GM23338 (cell line): ENCODE results near the gene ADAMTS14. TPM values are rescaled to one million over a fixed set of nuclear protein-coding genes. Genes with fewer than 3 reads are reported as not detected.

Experiments used
- ATAC-seq: fragments of 200-7000 bp; cut with Tn5 transposase; 3 replicates; pipeline ENCODE4 v1.9.1; 2020
- DNase-seq: peaks from one replicate; pipeline ENCODE4 v3.0.0-alpha.2; 2015; ENCODE audit warnings: low spot score
- H2AFZ ChIP-seq: fragments of 200-600 bp; sonication (generic); 2 replicates; pipeline ENCODE4 v1.8.0; 2016; ENCODE audit warnings: antibody characterized with exemption, mild to moderate bottlenecking, moderate library complexity
- H3F3A ChIP-seq: fragments of 200-600 bp; sonication (generic); replicated peaks from 2 replicates; pipeline ENCODE4 v1.8.0; 2017; ENCODE audit warnings: antibody characterized with exemption, mixed run types, low read depth
- H3K27ac ChIP-seq: fragments of 200-600 bp; sonication (generic); 2 replicates; pipeline ENCODE4 v1.6.1; 2016; ENCODE audit warnings: low read depth
- H3K27me3 ChIP-seq: fragments of 200-600 bp; sonication (generic); 2 replicates; pipeline ENCODE4 v1.8.0; 2016; ENCODE audit warnings: mild to moderate bottlenecking, mixed run types, moderate library complexity; ENCODE audit not compliant: insufficient read depth
- H3K36me3 ChIP-seq: fragments of 200-600 bp; sonication (generic); 2 replicates; pipeline ENCODE4 v1.8.0; 2016; ENCODE audit warnings: mild to moderate bottlenecking; ENCODE audit not compliant: insufficient read depth
- H3K4me1 ChIP-seq: fragments of 200-600 bp; sonication (generic); 2 replicates; pipeline ENCODE4 v1.8.0; 2016; ENCODE audit warnings: mild to moderate bottlenecking, moderate library complexity; ENCODE audit not compliant: insufficient read depth
- H3K4me2 ChIP-seq: fragments of 200-600 bp; sonication (generic); 2 replicates; pipeline ENCODE4 v1.7.1; 2017; ENCODE audit warnings: mixed run types
- H3K4me3 ChIP-seq: fragments of 200-600 bp; sonication (generic); 2 replicates; pipeline ENCODE4 v1.6.1; 2016; ENCODE audit warnings: mixed run types
- H3K79me2 ChIP-seq: fragments of 200-600 bp; sonication (generic); replicated peaks from 2 replicates; pipeline ENCODE4 v1.8.0; 2017; ENCODE audit warnings: mild to moderate bottlenecking; ENCODE audit not compliant: insufficient read depth
- H3K9me2 ChIP-seq: fragments of 200-600 bp; sonication (generic); 2 replicates; pipeline ENCODE4 v1.8.0; 2017; ENCODE audit not compliant: insufficient read depth
- H4K20me1 ChIP-seq: fragments of 200-600 bp; sonication (generic); replicated peaks from 2 replicates; pipeline ENCODE4 v1.8.0; 2017; ENCODE audit warnings: mild to moderate bottlenecking; ENCODE audit not compliant: insufficient read depth
- H3K27ac Mint-ChIP-seq: 2 replicates; pipeline ENCODE4 v1.8.0; 2020; ENCODE audit warnings: inconsistent platforms, mild to moderate bottlenecking, moderate library complexity, mixed read lengths
- H3K27me3 Mint-ChIP-seq: 3 replicates; pipeline ENCODE4 v1.8.0; 2022; ENCODE audit warnings: low read depth, mild to moderate bottlenecking, moderate library complexity, mixed read lengths, inconsistent platforms; ENCODE audit not compliant: insufficient read depth, poor library complexity
- H3K36me3 Mint-ChIP-seq: 3 replicates; pipeline ENCODE4 v1.8.0; 2021; ENCODE audit warnings: low read depth, mild to moderate bottlenecking, inconsistent platforms, moderate library complexity, mixed read lengths
- H3K4me1 Mint-ChIP-seq: 3 replicates; pipeline ENCODE4 v1.8.0; 2020; ENCODE audit warnings: mild to moderate bottlenecking, inconsistent platforms, mixed read lengths
- H3K4me3 Mint-ChIP-seq: 3 replicates; pipeline ENCODE4 v1.8.0; 2021; ENCODE audit warnings: moderate library complexity, mild to moderate bottlenecking, inconsistent platforms, mixed read lengths
- H3K9me3 Mint-ChIP-seq: 3 replicates; pipeline ENCODE4 v1.8.0; 2020; ENCODE audit warnings: moderate library complexity, mild to moderate bottlenecking, inconsistent platforms, mixed read lengths
- CREB1 ChIP-seq: fragments of 250-450 bp; sonication (Bioruptor Pico); IDR thresholded peaks from 2 replicates; pipeline ENCODE4 v1.5.0; 2020; ENCODE audit warnings: low read depth, mild to moderate bottlenecking, moderate library complexity
- EZH2 ChIP-seq: fragments of 200-600 bp; sonication (generic); IDR thresholded peaks from one replicate; pipeline ENCODE4 v1.8.0; 2017; ENCODE audit warnings: antibody characterized with exemption, mild to moderate bottlenecking, low read depth; ENCODE audit not compliant: unreplicated experiment
- EZH2phosphoT487 ChIP-seq: fragments of 200-600 bp; sonication (generic); IDR thresholded peaks from one replicate; pipeline ENCODE4 v1.8.1; 2018; ENCODE audit warnings: antibody characterized with exemption; ENCODE audit not compliant: unreplicated experiment
- JUNB ChIP-seq: IDR thresholded peaks from one replicate; pipeline ENCODE4 v1.6.1; 2016; ENCODE audit warnings: antibody characterized with exemption; ENCODE audit not compliant: unreplicated experiment
- NANOG ChIP-seq: IDR thresholded peaks from 2 replicates; pipeline ENCODE4 v1.6.1; 2016; ENCODE audit warnings: antibody characterized with exemption, borderline replicate concordance
- POLR2AphosphoS5 ChIP-seq: IDR thresholded peaks from 2 replicates; pipeline ENCODE4 v1.6.1; 2016; ENCODE audit warnings: antibody characterized with exemption, low read depth
- STAT1 ChIP-seq: IDR thresholded peaks from one replicate; pipeline ENCODE4 v1.6.1; 2016; ENCODE audit warnings: antibody characterized with exemption; ENCODE audit not compliant: unreplicated experiment
- ZNF114 ChIP-seq: fragments of 250-450 bp; sonication (Bioruptor Pico); IDR thresholded peaks from 2 replicates; pipeline ENCODE4 v1.5.0; 2020; ENCODE audit warnings: mild to moderate bottlenecking, moderate library complexity
- ZNF331 ChIP-seq: fragments of 250-450 bp; sonication (Bioruptor Pico); IDR thresholded peaks from 2 replicates; pipeline ENCODE4 v1.5.0; 2020; ENCODE audit warnings: low read depth, mild to moderate bottlenecking, moderate library complexity
- polyA plus RNA-seq: library from polyadenylated mRNA; unstranded; fragments of >200 nt; fragmentation: Nextera tagmentation; extraction: Ambion mirVana; gene quantifications from 2 replicates; pipeline ENCODE4 v1.2.1, GENCODE V29; 2016
- total RNA-seq: library from RNA; depleted of rRNA; stranded (reverse); fragments of >200 nt; shearing (Covaris generic); gene quantifications from 2 replicates; pipeline ENCODE4 v1.2.3, GENCODE V29; 2014
- TF ChIP-seq, protein P1 (sequence below): IDR thresholded peaks from 2 replicates; pipeline ENCODE4 v1.6.1; 2016; ENCODE audit warnings: antibody characterized with exemption
- TF ChIP-seq, protein P2 (sequence below): IDR thresholded peaks from one replicate; pipeline ENCODE4 v1.6.1; 2018; ENCODE audit warnings: antibody characterized with exemption; ENCODE audit not compliant: unreplicated experiment
- TF ChIP-seq, protein P3 (sequence below), 2 experiments: fragments of 200-600 bp in 1 of 2; sonication (generic) in 1 of 2; conservative IDR thresholded peaks; 2 replicates each; pipeline versions ENCODE4 v1.5.1 to v1.6.1; 2016 to 2017; ENCODE audit warnings: antibody characterized with exemption in 2 of 2, low read depth in 2 of 2, mild to moderate bottlenecking in 2 of 2, moderate library complexity in 1 of 2
- TF ChIP-seq, protein P4 (sequence below): fragments of 250-450 bp; sonication (Bioruptor Pico); IDR thresholded peaks from 2 replicates; pipeline ENCODE4 v1.5.0; 2020; ENCODE audit warnings: mild to moderate bottlenecking, moderate library complexity

Gene ADAMTS14
- total and polyA plus RNA-seq, 2 experiments from 2014 or later, result 1.9 to 2.1 TPM

DNA sequence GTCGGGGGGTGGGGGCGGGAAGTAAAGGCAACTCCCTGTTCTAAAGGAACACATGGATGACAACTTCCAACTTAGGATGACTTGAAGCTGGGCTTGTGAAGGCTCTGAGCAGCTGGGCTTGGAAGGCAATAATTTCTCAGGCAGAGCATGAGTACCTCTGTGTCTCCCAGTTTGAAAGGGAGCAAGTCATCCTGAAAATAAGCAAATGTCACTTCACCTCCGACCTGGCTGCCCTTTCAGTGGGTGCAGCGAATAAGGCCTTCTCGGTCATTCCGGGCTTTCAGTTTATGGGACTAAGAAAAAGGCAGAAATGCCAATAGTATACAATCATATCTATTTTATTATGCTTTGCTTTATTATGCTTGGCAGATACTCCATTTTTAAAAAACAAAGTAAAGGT lies 15.3 kb upstream of the ADAMTS14 start:
- Histone ChIP-seq H3K4me3 (no peak overlapping the region), H3K4me1 (no peaks in the 10 kb centered on the region), H3K4me2 (no peak overlapping the region), H3F3A (no peaks in the 10 kb centered on the region), H3K27me3 (no peaks in the 10 kb centered on the region), H3K79me2 (no peaks in the 10 kb centered on the region), H4K20me1 (no peaks in the 10 kb centered on the region), H3K36me3 (0 out of 2 replicates have a peak, but pooled peaks cover 1% of the 10 kb centered on the region), H2AFZ (no peak overlapping the region), H3K9me2 (0 out of 2 replicates have a peak, but pooled peaks cover 4% of the 10 kb centered on the region), H3K27ac (no peak overlapping the region)
- DNase-seq (no peak), ATAC-seq (no peak)
- Mint-ChIP-seq H3K27me3 (peaks cover 5% of the 10 kb centered on the region), H3K9me3 (peaks cover 25% of the 10 kb centered on the region), H3K27ac (no peak overlapping the region), H3K4me1 (peaks cover 3% of the 10 kb centered on the region; the same call in 1 of the 3 replicates), H3K36me3 (peaks cover 8% of the 10 kb centered on the region; the same call in 2 of the 3 replicates), H3K4me3 (no peak overlapping the region)
- TF ChIP-seq STAT1 (no peak), JUNB (no peak), ZNF114 (no peak), ZNF331 (CRISPR knock-in tag) (no peak), EZH2 (no peak), EZH2phosphoT487 (no peak), NANOG (no peak), POLR2AphosphoS5 (no peak), CREB1 (CRISPR knock-in tag) (no peak)
- TF ChIP-seq, protein P1, sequence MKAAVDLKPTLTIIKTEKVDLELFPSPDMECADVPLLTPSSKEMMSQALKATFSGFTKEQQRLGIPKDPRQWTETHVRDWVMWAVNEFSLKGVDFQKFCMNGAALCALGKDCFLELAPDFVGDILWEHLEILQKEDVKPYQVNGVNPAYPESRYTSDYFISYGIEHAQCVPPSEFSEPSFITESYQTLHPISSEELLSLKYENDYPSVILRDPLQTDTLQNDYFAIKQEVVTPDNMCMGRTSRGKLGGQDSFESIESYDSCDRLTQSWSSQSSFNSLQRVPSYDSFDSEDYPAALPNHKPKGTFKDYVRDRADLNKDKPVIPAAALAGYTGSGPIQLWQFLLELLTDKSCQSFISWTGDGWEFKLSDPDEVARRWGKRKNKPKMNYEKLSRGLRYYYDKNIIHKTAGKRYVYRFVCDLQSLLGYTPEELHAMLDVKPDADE, result no peak
- TF ChIP-seq, protein P2, sequence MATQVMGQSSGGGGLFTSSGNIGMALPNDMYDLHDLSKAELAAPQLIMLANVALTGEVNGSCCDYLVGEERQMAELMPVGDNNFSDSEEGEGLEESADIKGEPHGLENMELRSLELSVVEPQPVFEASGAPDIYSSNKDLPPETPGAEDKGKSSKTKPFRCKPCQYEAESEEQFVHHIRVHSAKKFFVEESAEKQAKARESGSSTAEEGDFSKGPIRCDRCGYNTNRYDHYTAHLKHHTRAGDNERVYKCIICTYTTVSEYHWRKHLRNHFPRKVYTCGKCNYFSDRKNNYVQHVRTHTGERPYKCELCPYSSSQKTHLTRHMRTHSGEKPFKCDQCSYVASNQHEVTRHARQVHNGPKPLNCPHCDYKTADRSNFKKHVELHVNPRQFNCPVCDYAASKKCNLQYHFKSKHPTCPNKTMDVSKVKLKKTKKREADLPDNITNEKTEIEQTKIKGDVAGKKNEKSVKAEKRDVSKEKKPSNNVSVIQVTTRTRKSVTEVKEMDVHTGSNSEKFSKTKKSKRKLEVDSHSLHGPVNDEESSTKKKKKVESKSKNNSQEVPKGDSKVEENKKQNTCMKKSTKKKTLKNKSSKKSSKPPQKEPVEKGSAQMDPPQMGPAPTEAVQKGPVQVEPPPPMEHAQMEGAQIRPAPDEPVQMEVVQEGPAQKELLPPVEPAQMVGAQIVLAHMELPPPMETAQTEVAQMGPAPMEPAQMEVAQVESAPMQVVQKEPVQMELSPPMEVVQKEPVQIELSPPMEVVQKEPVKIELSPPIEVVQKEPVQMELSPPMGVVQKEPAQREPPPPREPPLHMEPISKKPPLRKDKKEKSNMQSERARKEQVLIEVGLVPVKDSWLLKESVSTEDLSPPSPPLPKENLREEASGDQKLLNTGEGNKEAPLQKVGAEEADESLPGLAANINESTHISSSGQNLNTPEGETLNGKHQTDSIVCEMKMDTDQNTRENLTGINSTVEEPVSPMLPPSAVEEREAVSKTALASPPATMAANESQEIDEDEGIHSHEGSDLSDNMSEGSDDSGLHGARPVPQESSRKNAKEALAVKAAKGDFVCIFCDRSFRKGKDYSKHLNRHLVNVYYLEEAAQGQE, result no peak
- TF ChIP-seq, protein P3, sequence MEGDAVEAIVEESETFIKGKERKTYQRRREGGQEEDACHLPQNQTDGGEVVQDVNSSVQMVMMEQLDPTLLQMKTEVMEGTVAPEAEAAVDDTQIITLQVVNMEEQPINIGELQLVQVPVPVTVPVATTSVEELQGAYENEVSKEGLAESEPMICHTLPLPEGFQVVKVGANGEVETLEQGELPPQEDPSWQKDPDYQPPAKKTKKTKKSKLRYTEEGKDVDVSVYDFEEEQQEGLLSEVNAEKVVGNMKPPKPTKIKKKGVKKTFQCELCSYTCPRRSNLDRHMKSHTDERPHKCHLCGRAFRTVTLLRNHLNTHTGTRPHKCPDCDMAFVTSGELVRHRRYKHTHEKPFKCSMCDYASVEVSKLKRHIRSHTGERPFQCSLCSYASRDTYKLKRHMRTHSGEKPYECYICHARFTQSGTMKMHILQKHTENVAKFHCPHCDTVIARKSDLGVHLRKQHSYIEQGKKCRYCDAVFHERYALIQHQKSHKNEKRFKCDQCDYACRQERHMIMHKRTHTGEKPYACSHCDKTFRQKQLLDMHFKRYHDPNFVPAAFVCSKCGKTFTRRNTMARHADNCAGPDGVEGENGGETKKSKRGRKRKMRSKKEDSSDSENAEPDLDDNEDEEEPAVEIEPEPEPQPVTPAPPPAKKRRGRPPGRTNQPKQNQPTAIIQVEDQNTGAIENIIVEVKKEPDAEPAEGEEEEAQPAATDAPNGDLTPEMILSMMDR (conservative IDR thresholded peaks at IDR 0.05; ENCODE audit: low read depth in 2 of 2), result no peak
- TF ChIP-seq, protein P4, sequence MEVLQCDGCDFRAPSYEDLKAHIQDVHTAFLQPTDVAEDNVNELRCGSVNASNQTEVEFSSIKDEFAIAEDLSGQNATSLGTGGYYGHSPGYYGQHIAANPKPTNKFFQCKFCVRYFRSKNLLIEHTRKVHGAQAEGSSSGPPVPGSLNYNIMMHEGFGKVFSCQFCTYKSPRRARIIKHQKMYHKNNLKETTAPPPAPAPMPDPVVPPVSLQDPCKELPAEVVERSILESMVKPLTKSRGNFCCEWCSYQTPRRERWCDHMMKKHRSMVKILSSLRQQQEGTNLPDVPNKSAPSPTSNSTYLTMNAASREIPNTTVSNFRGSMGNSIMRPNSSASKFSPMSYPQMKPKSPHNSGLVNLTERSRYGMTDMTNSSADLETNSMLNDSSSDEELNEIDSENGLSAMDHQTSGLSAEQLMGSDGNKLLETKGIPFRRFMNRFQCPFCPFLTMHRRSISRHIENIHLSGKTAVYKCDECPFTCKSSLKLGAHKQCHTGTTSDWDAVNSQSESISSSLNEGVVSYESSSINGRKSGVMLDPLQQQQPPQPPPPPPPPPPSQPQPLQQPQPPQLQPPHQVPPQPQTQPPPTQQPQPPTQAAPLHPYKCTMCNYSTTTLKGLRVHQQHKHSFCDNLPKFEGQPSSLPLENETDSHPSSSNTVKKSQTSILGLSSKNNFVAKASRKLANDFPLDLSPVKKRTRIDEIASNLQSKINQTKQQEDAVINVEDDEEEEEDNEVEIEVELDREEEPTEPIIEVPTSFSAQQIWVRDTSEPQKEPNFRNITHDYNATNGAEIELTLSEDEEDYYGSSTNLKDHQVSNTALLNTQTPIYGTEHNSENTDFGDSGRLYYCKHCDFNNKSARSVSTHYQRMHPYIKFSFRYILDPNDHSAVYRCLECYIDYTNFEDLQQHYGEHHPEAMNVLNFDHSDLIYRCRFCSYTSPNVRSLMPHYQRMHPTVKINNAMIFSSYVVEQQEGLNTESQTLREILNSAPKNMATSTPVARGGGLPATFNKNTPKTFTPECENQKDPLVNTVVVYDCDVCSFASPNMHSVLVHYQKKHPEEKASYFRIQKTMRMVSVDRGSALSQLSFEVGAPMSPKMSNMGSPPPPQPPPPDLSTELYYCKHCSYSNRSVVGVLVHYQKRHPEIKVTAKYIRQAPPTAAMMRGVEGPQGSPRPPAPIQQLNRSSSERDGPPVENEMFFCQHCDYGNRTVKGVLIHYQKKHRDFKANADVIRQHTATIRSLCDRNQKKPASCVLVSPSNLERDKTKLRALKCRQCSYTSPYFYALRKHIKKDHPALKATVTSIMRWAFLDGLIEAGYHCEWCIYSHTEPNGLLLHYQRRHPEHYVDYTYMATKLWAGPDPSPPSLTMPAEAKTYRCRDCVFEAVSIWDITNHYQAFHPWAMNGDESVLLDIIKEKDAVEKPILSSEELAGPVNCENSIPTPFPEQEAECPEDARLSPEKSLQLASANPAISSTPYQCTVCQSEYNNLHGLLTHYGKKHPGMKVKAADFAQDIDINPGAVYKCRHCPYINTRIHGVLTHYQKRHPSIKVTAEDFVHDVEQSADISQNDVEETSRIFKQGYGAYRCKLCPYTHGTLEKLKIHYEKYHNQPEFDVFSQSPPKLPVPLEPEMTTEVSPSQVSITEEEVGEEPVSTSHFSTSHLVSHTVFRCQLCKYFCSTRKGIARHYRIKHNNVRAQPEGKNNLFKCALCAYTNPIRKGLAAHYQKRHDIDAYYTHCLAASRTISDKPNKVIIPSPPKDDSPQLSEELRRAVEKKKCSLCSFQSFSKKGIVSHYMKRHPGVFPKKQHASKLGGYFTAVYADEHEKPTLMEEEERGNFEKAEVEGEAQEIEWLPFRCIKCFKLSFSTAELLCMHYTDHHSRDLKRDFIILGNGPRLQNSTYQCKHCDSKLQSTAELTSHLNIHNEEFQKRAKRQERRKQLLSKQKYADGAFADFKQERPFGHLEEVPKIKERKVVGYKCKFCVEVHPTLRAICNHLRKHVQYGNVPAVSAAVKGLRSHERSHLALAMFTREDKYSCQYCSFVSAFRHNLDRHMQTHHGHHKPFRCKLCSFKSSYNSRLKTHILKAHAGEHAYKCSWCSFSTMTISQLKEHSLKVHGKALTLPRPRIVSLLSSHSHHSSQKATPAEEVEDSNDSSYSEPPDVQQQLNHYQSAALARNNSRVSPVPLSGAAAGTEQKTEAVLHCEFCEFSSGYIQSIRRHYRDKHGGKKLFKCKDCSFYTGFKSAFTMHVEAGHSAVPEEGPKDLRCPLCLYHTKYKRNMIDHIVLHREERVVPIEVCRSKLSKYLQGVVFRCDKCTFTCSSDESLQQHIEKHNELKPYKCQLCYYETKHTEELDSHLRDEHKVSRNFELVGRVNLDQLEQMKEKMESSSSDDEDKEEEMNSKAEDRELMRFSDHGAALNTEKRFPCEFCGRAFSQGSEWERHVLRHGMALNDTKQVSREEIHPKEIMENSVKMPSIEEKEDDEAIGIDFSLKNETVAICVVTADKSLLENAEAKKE (CRISPR knock-in tag), result no peak
